AG04449 (cell line): Measurements from ENCODE around the gene CDH15.

Source experiments
- CTCF ChIA-PET: fragments of 350-600 bp; formaldehyde crosslinking; extraction: SDS; loops from one replicate; lab custom pipeline; 2021; ENCODE audit warnings: antibody characterized with exemption; lab: Yijun Ruan, JAX
- POLR2A ChIA-PET: fragments of 400-600, 350-600 bp; formaldehyde crosslinking; extraction: SDS; loops from one replicate; lab custom pipeline; 2020; ENCODE audit warnings: antibody characterized with exemption, inconsistent platforms; lab: Yijun Ruan, JAX
- DNase-seq: peaks from one replicate; pipeline ENCODE4 v3.0.0-alpha.2; 2010; ENCODE audit warnings: low read depth, low spot score
- H3K4me3 ChIP-seq: 2 replicates; pipeline ENCODE4 v1.5.1; 2011; ENCODE audit warnings: low read depth, mild to moderate bottlenecking, control low read depth, low read length
- TF ChIP-seq, protein P1 (sequence below): IDR thresholded peaks from one replicate; pipeline ENCODE4 v1.5.1; 2011; ENCODE audit warnings: mild to moderate bottlenecking, moderate library complexity, low read length, control low read depth, inconsistent platforms; ENCODE audit not compliant: insufficient read depth; ENCODE audit errors: missing control alignments

Gene CDH15

DNA sequence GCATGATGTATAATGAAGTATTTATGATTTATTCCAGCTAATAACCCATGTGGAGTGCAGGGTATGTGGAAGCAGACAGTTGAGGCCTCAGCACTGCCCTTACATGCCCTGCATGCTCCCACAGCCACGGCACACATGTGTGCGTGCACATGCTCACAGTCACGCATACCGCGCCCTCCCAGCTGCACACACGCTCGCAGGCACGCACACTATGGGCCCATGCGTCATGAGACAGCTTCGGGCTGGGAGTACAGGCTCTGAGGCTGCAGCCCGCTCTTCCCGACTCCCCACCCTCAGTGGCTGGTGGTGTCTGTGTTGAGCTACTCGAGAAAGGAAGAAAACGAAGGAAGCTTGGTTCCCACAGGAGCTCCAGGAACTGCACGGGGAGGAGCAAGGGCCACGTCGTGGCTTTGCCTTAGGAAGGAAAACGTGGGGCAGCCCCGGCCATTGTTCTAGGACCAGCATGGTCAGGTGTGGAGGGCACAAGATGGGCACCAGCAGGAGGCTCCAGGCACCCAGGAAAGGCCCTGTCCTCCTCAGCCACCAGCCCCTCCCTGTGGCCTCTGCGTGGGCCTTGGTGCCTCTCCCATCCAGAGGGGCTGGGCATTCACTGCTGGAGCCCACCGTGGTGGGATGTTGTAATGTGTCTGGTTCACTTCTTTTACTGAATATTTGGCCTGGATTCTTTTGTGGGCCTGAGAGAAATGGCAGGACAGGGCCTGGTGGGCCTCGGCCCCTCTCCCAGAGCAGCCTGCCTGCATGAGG is 27.5 kb upstream of the CDH15 start:
- ChIA-PET CTCF (interaction anchor here (1.1 kb wide), 1 partner anchor 23 kb away, joined by 3 read pairs; no protein-coding TSS in a partner anchor), POLR2A (no interaction called here)
- DNase-seq = no peak
- H3K4me3 ChIP-seq = no peak overlapping the region
- TF ChIP-seq, protein P1, sequence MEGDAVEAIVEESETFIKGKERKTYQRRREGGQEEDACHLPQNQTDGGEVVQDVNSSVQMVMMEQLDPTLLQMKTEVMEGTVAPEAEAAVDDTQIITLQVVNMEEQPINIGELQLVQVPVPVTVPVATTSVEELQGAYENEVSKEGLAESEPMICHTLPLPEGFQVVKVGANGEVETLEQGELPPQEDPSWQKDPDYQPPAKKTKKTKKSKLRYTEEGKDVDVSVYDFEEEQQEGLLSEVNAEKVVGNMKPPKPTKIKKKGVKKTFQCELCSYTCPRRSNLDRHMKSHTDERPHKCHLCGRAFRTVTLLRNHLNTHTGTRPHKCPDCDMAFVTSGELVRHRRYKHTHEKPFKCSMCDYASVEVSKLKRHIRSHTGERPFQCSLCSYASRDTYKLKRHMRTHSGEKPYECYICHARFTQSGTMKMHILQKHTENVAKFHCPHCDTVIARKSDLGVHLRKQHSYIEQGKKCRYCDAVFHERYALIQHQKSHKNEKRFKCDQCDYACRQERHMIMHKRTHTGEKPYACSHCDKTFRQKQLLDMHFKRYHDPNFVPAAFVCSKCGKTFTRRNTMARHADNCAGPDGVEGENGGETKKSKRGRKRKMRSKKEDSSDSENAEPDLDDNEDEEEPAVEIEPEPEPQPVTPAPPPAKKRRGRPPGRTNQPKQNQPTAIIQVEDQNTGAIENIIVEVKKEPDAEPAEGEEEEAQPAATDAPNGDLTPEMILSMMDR = no peak

DNA sequence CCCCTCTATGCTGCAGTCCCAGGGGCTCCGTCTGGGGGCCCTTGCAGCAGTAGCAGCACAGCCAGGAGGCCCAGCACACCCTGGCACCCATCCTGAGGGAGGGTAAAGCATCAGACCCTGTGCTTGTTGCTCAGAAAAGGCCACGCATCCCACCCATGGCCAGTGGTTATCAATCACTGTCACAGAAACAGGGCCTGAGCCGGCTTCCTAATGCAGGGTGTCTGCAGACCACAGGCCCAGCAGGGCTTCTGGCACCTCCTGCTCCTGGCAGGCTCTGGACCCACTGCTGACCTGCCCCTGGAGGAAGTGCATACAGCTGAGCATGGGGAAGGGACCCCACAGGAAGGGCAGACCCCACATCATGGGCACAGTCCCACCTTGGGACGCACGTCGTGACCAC is 26.9 kb upstream of the CDH15 start:
- TF ChIP-seq, protein P1 = no peak
- POLR2A ChIA-PET = no interaction called here
- no peak for DNase-seq
- CTCF ChIA-PET = no interaction called here
- no peak overlapping the region for H3K4me3 ChIP-seq

DNA sequence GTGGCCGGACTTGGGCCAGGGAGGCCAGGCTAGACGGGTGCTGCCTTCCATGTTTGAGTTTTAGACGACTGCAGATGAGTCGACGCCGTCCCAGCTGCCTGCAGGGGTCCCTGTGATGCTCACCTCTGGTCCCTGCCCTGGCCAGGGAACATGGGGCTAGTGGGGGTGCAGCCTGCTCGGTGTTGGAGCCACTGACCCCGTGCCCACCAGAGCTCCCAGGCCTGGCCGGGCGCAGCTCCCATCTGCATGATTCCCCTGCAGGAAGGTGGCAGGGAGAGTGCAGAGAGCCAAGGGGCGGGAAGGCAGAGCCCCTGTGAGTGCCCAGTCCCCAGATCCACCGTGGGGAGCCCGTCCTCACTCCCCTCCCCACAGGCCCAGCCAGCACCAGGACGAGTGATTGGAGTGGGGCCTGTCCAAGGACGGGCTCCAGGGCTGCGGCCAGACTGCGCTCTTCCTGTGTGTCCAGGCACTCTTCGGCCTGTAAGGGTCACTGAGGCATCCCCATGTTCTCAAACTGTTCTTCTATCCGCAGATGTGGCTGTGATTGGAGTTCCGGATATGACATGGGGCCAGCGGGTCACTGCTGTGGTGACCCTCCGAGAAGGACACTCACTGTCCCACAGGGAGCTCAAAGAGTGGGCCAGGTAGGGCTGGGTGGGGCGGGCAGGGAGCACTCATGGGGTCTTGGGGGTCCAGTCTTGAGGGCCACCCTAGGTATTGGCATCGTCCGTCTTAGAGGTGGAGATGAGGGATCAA is 26.0 kb upstream of the CDH15 start:
- TF ChIP-seq, protein P1 = no peak
- CTCF ChIA-PET = interaction anchor here (1.4 kb wide), 1 partner anchor 22 kb away, joined by 4 read pairs; no protein-coding TSS in a partner anchor
- POLR2A ChIA-PET = no interaction called here
- no peak for DNase-seq
- H3K4me3 ChIP-seq = no peak overlapping the region

DNA sequence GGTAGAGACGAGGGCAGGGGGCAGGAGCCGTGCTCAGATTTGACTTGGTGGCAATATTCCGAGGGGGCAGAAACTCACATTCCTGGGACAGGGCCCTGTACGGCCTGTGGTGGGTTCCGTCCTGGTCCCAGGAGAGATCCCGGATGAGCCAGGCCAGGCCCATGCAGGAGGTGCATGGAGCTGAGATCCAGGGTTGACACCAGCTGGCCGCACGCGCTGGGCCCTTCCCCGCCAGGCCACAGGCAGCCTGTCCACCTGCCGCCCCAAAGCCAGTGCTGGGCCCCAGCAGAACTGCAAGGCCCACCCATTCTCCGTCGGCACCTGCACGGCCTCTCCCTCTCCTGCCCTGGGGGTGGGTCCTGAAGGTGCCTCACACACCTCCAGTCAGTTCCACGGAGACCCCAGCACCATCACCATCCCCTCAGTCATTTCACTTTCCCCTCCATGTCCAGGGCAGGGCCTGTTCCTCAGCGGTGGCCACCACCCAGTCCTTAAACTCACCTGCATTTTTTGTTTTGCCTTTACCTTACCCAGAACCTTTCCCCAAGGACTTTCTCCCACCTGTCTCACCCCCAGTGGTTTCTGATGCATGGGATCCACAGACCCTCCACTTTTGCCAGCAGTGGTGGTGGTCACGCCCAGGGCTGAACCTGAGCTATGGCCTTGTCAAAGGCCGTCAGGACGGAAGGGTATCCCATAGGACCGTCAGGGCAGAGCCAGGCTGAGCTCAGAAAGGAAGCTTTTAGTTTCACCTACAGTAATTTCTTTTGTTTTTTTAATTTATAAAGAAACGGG is 25.1 kb upstream of the CDH15 start:
- TF ChIP-seq, protein P1 = no peak
- ChIA-PET POLR2A (no interaction called here), CTCF (interaction anchor here (0.9 to 1.4 kb wide), 3 partner anchors 15 to 288 kb away, joined by 3 to 4 read pairs (median 3); no protein-coding TSS in a partner anchor)
- no peak overlapping the region for H3K4me3 ChIP-seq
- no peak for DNase-seq

DNA sequence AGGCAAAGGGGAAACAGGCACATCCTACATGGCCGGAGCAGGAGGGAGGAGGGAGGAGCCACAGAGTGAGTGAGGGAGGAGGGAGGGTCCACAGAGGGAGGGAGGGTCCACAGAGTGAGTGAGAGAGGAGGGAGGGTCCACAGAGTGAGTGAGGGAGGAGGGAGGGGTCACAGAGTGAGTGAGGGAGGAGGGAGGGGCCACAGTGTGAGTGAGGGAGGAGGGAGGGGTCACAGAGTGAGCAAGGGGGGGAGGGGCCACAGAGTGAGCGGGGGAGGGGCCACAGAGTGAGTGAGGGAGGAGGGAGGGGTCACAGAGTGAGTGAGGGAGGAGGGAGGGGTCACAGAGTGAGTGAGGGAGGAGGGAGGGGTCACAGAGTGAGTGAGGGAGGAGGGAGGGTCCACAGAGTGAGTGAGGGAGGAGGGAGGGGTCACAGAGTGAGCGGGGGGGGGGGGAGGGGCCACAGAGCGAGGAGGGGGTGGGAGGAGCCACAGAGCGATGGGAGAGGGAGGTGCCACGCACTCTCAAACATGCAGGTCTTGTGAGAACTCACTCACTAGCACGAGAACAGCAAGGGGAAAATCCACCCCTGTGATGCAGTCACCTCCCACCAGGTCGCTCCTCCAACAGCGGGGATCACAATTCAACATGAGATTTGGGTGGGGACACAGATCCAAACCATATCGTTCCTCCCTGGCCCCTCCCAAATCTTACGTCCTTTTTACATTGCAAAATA is 24.3 kb upstream of the CDH15 start:
- TF ChIP-seq, protein P1 = no peak
- DNase-seq = no peak
- CTCF ChIA-PET = interaction anchor here (0.9 to 1.4 kb wide), 3 partner anchors 14 to 289 kb away, joined by 3 to 4 read pairs (median 3); no protein-coding TSS in a partner anchor
- H3K4me3 ChIP-seq = no peak overlapping the region
- POLR2A ChIA-PET = no interaction called here
